HPDE6-E6E7 (cell line): ENCODE data around the gene KBTBD4.
"Not testable (repeated sequence)": the region's sequence is repeated elsewhere in the genome, so short reads cannot be mapped to it uniquely, and the experiment has no call there.

Source experiments
- DNase-seq: peaks from one replicate; pipeline ENCODE4 v3.0.0; 2011; ENCODE audit warnings: missing footprints; ENCODE audit errors: extremely low spot score

Gene KBTBD4

GRCh38 chr11:47526032-47526431 is 52.7 kb downstream of the KBTBD4 start:
- DNase-seq, result not testable (repeated sequence)

- DNase-seq, result peak; percentile 13
These were observed 54.4 kb downstream of the KBTBD4 start for GRCh38 chr11:47524291-47524874.

- peak; percentile 73 for DNase-seq
These were observed 55.1 kb downstream of the KBTBD4 start for GRCh38 chr11:47523490-47524225.
